ENCODE results near the gene TOR1B.

TOR1B gene

DNA sequence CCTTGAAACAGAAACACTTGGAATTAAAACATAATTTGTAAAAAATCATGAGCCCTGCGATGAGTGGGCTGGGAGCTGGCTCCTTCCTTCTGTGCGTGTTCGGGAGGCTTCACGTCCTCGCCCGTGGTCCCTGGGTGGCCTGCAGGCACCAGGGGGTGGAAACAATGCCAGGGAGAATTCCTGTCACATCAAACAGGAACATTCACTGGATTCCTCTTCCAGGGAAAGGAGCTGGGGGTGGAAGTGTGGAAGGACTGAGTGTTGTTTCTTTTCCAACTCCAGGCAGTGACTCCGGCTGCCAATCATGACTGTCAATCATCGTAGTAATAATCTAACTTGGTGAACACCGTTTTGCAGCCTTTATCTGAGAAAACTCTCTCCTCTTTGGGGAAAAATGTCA, 10.7 kb downstream of the TOR1B start:
- Histone ChIP-seq H3K4me1 (ENCODE audit: low read depth, poor library complexity, severe bottlenecking) (no peaks in the 10 kb centered on the region), H3K27ac (no peak overlapping the region), H3K9ac (no peak overlapping the region), H3K27me3 (ENCODE audit: insufficient read depth, low read depth) (no peaks in the 10 kb centered on the region), H2AFZ (ENCODE audit: low read depth) (no peak overlapping the region), H3K36me3 (ENCODE audit: insufficient read depth) (0 out of 2 replicates have a peak, but pooled peaks cover 4% of the 10 kb centered on the region), H3K4me3 (IDR thresholded peaks at IDR 0.05; ENCODE audit: insufficient read depth, low read depth, low read length) (no peak overlapping the region), H3K4me2 (no peak overlapping the region), H4K20me1 (ENCODE audit: insufficient read depth) (no peaks in the 10 kb centered on the region), H3K79me2 (ENCODE audit: insufficient read depth, low read depth) (no peaks in the 10 kb centered on the region)
- TF ChIP-seq, protein P1, sequence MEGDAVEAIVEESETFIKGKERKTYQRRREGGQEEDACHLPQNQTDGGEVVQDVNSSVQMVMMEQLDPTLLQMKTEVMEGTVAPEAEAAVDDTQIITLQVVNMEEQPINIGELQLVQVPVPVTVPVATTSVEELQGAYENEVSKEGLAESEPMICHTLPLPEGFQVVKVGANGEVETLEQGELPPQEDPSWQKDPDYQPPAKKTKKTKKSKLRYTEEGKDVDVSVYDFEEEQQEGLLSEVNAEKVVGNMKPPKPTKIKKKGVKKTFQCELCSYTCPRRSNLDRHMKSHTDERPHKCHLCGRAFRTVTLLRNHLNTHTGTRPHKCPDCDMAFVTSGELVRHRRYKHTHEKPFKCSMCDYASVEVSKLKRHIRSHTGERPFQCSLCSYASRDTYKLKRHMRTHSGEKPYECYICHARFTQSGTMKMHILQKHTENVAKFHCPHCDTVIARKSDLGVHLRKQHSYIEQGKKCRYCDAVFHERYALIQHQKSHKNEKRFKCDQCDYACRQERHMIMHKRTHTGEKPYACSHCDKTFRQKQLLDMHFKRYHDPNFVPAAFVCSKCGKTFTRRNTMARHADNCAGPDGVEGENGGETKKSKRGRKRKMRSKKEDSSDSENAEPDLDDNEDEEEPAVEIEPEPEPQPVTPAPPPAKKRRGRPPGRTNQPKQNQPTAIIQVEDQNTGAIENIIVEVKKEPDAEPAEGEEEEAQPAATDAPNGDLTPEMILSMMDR (conservative IDR thresholded peaks at IDR 0.05; ENCODE audit: low read depth, low read length): no peak

DNA sequence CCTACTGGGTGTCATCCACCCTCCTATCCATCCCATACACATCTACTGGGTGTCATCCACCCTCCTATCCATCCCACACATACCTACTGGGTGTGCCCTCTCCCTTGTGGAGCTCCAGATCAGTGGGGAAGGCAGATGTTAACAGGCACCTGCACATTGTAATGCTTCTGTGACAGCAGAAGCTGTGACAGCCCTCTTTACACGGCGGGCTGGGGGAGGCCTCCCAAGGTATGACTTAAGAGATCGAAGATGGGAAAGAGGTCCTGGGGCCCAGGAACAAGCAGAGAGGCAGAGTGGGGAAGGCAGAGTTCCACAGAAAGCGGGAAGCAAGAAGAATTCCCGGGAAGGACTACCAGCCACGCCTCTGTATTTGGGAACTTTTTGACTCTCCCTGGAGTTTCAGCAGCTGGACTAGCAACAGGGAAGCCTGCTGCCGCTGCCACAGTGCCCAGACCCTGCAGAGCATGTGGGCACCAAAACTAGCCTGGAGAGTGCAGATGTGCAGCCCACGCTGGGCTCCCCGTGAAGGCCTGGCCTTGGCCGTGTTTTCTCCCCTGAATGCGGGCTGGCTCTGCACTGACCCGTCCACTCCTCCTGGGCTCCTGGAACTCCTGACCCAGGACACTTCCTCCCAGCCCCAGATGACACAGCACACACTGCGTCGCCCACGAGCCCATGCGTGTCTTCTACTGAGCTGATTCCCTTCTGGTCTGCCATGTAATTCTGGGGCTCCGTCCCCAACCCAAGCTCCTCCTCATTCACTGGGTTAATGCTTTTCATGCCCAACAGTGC, 11.6 kb downstream of the TOR1B start:
- Histone ChIP-seq H3K4me1 (ENCODE audit: low read depth, poor library complexity, severe bottlenecking) (no peaks in the 10 kb centered on the region), H2AFZ (ENCODE audit: low read depth) (no peak overlapping the region), H3K36me3 (ENCODE audit: insufficient read depth) (0 out of 2 replicates have a peak, but pooled peaks cover 4% of the 10 kb centered on the region), H3K27me3 (ENCODE audit: insufficient read depth, low read depth) (no peaks in the 10 kb centered on the region), H3K27ac (no peak overlapping the region), H3K4me3 (IDR thresholded peaks at IDR 0.05; ENCODE audit: insufficient read depth, low read depth, low read length) (no peak overlapping the region), H3K79me2 (ENCODE audit: insufficient read depth, low read depth) (no peaks in the 10 kb centered on the region), H4K20me1 (ENCODE audit: insufficient read depth) (no peaks in the 10 kb centered on the region), H3K9ac (no peak overlapping the region), H3K4me2 (no peak overlapping the region)
- TF ChIP-seq, protein P1 (conservative IDR thresholded peaks at IDR 0.05; ENCODE audit: low read depth, low read length): no peak

DNA sequence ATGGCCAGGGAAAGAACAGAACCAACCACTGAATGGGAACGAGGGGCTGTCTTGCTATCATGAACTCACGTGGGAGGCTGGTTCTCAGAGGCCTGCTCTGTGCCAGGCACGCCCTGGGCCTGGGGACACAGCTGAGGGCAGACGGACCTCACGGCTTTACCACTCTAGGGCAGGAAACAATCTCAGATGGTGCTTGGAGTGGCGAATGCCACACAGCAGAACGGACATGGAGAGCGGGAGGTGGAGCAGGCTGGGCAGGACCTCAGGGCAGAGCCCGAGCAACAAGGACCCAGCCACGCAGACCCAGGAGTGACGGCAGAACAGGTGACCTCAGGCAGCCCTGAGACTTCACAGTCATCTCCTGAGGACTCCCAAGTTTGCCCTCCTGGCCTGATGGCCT, 12.3 kb downstream of the TOR1B start:
- H3K79me2 ChIP-seq (ENCODE audit: insufficient read depth, low read depth): no peaks in the 10 kb centered on the region
- H3K36me3 ChIP-seq (ENCODE audit: insufficient read depth): 0 out of 2 replicates have a peak, but pooled peaks cover 4% of the 10 kb centered on the region
- no peak overlapping the region for H3K9ac ChIP-seq
- no peak overlapping the region for H2AFZ ChIP-seq (ENCODE audit: low read depth)
- no peaks in the 10 kb centered on the region for H3K27me3 ChIP-seq (ENCODE audit: insufficient read depth, low read depth)
- no peak overlapping the region for H3K4me3 ChIP-seq (IDR thresholded peaks at IDR 0.05; ENCODE audit: insufficient read depth, low read depth, low read length)
- TF ChIP-seq, protein P1 (conservative IDR thresholded peaks at IDR 0.05; ENCODE audit: low read depth, low read length): no peak
- no peak overlapping the region for H3K4me2 ChIP-seq
- no peak overlapping the region for H3K27ac ChIP-seq
- H3K4me1 ChIP-seq (ENCODE audit: low read depth, poor library complexity, severe bottlenecking): no peaks in the 10 kb centered on the region
- no peaks in the 10 kb centered on the region for H4K20me1 ChIP-seq (ENCODE audit: insufficient read depth)

DNA sequence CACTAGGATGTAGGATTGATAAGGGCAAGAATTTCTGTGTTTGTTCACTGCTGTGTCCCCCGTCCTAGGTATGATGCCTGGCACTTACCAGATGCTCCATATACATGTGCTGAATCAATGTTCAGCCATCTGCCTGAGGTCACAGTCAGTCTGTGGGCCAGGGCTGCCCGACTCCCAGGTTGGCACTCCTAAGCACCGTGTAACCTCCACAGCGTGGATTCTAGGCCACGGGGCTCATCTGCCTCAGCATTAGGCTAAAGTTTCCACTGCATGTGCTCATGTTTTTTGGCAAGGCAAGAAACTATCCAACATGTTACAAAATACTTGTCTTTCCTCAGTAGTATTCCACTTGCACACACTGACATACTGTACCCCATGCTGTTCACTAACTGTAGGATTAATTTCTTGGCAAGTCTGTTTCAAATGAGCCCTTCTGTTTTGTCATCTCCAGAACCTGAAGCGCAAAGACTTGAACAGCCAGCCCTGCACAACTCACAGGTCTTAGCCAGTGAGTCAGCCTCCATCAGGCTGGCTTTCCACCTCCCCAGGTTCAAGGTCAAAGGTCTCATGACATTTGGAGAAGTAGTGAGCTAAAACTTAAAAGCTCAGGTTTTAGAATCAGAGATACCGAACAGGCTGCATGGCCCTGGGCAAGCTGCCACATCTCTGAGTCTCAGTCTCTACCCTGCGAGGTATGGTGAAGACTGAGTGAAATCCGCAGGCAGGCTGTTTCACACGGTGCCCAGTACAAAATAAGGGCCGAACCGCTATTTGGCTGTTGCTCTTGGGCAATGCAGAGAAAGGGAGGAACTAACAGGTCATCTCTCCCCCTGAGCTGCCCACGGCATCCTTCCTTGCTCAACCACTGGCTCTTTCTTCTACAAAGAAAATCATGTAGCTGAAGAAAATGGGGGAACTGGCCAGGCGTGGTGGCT, 13.8 kb downstream of the TOR1B start:
- H3K27ac ChIP-seq: no peak overlapping the region
- no peaks in the 10 kb centered on the region for H3K27me3 ChIP-seq (ENCODE audit: insufficient read depth, low read depth)
- no peaks in the 10 kb centered on the region for H4K20me1 ChIP-seq (ENCODE audit: insufficient read depth)
- H2AFZ ChIP-seq (ENCODE audit: low read depth): no peak overlapping the region
- no peak overlapping the region for H3K4me2 ChIP-seq
- H3K4me3 ChIP-seq (IDR thresholded peaks at IDR 0.05; ENCODE audit: insufficient read depth, low read depth, low read length): no peak overlapping the region
- H3K36me3 ChIP-seq (ENCODE audit: insufficient read depth): 0 out of 2 replicates have a peak, but pooled peaks cover 7% of the 10 kb centered on the region
- TF ChIP-seq, protein P1 (conservative IDR thresholded peaks at IDR 0.05; ENCODE audit: low read depth, low read length): no peak
- H3K4me1 ChIP-seq (ENCODE audit: low read depth, poor library complexity, severe bottlenecking): no peaks in the 10 kb centered on the region
- H3K79me2 ChIP-seq (ENCODE audit: insufficient read depth, low read depth): no peaks in the 10 kb centered on the region
- H3K9ac ChIP-seq: no peak overlapping the region

Measured in KMS-11 (cell line).